Ovary (tissue), 3 donors: ENCODE results near the gene NFIA.

ENCODE experiments used
- EP300 ChIP-seq: sonication (generic); formaldehyde crosslinking; IDR thresholded peaks from one replicate; pipeline ENCODE4 v1.6.1; 2017; ENCODE audit warnings: antibody characterized with exemption
- POLR2A ChIP-seq: fragments of 450-650 bp; IDR thresholded peaks from one replicate; pipeline ENCODE4 v1.6.1; 2017; ENCODE audit warnings: antibody characterized with exemption, mild to moderate bottlenecking, moderate library complexity
- TF ChIP-seq, protein P1 (sequence below), 3 donors: fragments of 450-650 bp in 2 of 3; fragments of 200-600 bp in 1 of 3; IDR thresholded peaks; one replicate each; pipeline versions ENCODE4 v1.5.1 to v1.8.0; 2016 to 2022; ENCODE audit warnings: antibody characterized with exemption in 3 of 3, mild to moderate bottlenecking in 1 of 3
- donor health status: DM: no; HTN: no; CAD: no.

DNA sequence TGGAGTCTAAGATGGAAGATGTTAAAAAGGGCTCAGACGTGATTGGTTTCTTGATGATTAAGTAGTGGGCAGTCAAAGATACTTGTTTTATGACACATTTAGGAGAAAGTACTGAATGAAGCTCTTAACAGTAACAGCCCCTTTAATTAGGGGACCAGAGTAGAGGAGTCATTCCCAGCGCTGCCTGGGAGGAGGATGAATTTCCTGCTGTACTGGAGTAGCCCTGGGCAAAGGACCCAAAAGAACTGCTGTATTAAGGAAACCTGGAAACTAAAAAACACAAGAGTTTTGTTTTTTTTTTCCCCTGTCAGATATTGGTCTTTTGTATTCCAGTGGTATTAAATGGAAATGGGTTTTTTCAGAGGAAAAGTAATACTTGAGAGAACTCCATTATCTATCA lies 126.5 kb downstream of the NFIA start:
- TF ChIP-seq, protein P1, sequence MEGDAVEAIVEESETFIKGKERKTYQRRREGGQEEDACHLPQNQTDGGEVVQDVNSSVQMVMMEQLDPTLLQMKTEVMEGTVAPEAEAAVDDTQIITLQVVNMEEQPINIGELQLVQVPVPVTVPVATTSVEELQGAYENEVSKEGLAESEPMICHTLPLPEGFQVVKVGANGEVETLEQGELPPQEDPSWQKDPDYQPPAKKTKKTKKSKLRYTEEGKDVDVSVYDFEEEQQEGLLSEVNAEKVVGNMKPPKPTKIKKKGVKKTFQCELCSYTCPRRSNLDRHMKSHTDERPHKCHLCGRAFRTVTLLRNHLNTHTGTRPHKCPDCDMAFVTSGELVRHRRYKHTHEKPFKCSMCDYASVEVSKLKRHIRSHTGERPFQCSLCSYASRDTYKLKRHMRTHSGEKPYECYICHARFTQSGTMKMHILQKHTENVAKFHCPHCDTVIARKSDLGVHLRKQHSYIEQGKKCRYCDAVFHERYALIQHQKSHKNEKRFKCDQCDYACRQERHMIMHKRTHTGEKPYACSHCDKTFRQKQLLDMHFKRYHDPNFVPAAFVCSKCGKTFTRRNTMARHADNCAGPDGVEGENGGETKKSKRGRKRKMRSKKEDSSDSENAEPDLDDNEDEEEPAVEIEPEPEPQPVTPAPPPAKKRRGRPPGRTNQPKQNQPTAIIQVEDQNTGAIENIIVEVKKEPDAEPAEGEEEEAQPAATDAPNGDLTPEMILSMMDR (IDR thresholded peaks at IDR 0.05) = no peak
- TF ChIP-seq POLR2A (no peak), EP300 (no peak)
